Measurements from ENCODE around the gene SRPRB.

The SRPRB gene

DNA sequence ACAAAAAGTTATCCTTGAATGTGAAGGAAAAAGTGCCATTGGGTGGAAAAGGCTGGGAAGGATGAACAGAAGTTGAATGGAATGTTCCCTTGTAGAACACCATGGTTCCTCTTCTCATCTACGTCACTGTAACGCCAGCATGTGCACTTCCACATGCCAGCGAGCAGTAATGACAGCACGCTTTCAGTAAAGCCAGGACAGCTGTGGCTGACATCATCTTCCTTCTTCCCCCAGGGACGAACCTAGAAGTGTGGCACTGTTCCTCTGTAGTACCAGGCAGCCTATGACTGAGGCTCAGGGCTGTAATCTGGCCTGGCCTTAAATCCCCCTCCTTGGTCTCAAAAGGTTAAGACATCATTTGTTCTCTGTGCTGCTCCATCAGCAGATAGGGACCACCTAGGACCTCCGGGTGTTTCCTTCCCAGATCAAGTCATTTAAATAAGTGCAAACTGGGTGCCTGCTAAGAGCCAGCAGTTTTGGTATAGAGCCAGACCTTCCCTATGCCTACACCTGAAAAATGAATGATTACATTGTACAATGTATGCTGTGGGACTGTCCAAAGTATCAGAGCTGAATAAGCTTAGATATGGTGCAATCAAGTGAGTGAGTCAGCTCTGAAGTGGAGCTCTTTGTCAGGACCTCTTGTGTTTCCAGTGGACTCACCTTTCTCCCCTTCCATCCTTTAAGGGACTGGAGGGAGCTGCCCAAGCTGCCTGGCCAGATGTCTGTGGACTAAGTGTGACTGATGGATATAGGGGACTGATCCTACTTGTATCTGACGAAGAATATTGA, 5.6 kb upstream of the SRPRB start:
- Mint-ChIP-seq H3K4me1 (ENCODE audit: low read depth) (no peaks in the 10 kb centered on the region), H3K27me3 (ENCODE audit: low read depth) (peaks cover 44% of the 10 kb centered on the region), H3K27ac (no peak overlapping the region), H3K9me3 (peaks cover 7% of the 10 kb centered on the region), H3K4me3 (no peak overlapping the region), H3K36me3 (ENCODE audit: low read depth) (no peaks in the 10 kb centered on the region)

DNA sequence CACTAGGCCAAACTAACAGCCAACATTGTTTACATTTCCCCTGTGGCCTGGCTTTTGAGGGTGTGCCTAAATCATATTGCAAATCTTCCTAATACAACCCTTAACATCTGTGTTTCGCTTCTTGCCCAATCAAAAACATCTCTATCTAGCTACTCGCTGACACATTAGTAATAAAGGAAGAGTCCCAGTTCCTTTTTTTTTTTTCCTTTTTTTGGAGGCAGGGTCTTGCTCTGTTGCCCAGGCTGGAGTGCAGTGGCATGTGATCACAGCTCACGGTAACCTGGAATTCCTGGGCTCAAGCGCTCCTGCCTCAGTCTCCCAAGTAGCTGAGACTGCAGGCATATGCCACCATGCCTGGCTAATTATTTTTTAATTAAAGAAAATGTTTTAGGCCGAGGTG, 2.1 kb upstream of the SRPRB start:
- H3K4me1 Mint-ChIP-seq (ENCODE audit: low read depth), result peaks cover 16% of the 10 kb centered on the region
- no peak overlapping the region for H3K4me3 Mint-ChIP-seq
- no peak overlapping the region for H3K27ac Mint-ChIP-seq
- no peaks in the 10 kb centered on the region for H3K9me3 Mint-ChIP-seq
- H3K27me3 Mint-ChIP-seq (ENCODE audit: low read depth), result peaks cover 25% of the 10 kb centered on the region
- peaks cover 6% of the 10 kb centered on the region for H3K36me3 Mint-ChIP-seq (ENCODE audit: low read depth)

DNA sequence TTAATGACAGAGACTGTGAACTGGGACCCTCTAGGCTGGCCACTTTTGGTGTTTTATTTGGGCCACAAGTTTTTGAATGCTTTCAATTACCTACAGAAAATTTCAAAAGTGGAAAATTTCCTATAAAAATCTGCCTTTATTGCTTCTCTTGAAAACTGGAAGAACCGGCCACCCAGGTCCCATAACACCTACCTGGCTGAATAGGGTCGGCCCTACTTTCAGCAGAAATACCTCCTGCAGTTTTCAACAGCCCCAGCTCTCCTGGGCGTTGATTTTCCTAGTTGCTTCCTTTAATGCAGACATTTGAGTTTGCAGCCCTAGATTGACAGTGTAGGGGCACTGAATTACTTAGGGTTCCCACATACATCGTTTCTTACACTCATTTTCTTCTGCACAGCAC, 719 bp upstream of the SRPRB start:
- Mint-ChIP-seq H3K27me3 (ENCODE audit: low read depth) (peaks cover 23% of the 10 kb centered on the region), H3K9me3 (no peaks in the 10 kb centered on the region), H3K4me1 (ENCODE audit: low read depth) (peaks cover 16% of the 10 kb centered on the region), H3K4me3 (peak overlapping the region; percentile 95), H3K36me3 (ENCODE audit: low read depth) (peaks cover 10% of the 10 kb centered on the region), H3K27ac (peak overlapping the region; percentile 97)

GRCh38 chr3:133805384-133805701, 272 bp upstream of the SRPRB start:
- Mint-ChIP-seq H3K36me3 (ENCODE audit: low read depth) (peaks cover 11% of the 10 kb centered on the region), H3K4me1 (ENCODE audit: low read depth) (peaks cover 16% of the 10 kb centered on the region), H3K27ac (peak overlapping the region; percentile 97), H3K27me3 (ENCODE audit: low read depth) (peaks cover 18% of the 10 kb centered on the region), H3K9me3 (no peaks in the 10 kb centered on the region), H3K4me3 (peak overlapping the region; percentile 95)

DNA sequence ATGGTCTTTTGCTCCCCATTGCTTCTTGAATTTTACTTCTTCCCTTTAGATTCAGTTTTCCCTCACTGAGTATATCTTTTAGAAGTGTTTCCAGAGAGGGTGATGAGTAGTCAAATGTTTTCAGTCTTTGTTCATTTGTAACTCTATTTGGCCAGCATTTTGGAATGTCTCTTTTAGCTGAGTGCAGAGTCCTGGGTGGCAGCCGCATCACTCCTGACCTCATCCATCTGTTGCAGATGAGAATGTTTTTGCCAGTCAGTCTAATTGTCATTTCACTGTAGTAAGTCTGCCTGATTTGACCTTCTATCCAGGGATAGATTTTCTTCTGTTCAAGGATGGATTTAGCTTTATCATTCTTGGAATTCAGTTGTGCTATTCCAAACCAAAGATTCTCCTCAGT, 7.3 kb downstream of the SRPRB start:
- Mint-ChIP-seq H3K36me3 (ENCODE audit: low read depth) (peaks cover 29% of the 10 kb centered on the region), H3K4me1 (ENCODE audit: low read depth) (peaks cover 6% of the 10 kb centered on the region), H3K4me3 (no peak overlapping the region), H3K9me3 (no peaks in the 10 kb centered on the region), H3K27me3 (ENCODE audit: low read depth) (no peaks in the 10 kb centered on the region), H3K27ac (no peak overlapping the region)

GRCh38 chr3:133815386-133815785, 9.8 kb downstream of the SRPRB start:
- Mint-ChIP-seq H3K36me3 (ENCODE audit: low read depth) (peaks cover 32% of the 10 kb centered on the region), H3K9me3 (no peaks in the 10 kb centered on the region), H3K4me3 (no peak overlapping the region), H3K27ac (no peak overlapping the region), H3K4me1 (ENCODE audit: low read depth) (peaks cover 6% of the 10 kb centered on the region), H3K27me3 (ENCODE audit: low read depth) (no peaks in the 10 kb centered on the region)

DNA sequence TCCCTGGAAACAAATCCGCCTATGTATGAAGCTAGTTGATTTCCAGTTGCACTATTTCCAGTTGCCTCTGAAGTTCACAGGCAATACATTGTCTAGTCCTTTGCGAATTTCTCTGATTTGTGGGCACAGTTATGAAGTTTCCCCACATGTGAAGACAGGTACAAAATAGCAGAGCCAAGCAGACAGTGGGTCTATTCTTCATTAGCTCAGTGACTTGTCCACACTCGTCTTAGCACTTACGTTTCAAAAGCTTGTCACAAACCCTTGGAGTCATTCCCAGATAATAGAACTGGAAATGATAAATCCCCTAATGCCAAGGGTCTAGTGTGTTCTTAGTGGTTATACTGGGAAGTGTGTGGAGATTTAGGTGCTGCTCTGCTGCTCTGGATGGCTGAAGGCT, 14.5 kb downstream of the SRPRB start:
- H3K27ac Mint-ChIP-seq, result no peak overlapping the region
- H3K4me1 Mint-ChIP-seq (ENCODE audit: low read depth), result peaks cover 5% of the 10 kb centered on the region
- no peaks in the 10 kb centered on the region for H3K9me3 Mint-ChIP-seq
- H3K27me3 Mint-ChIP-seq (ENCODE audit: low read depth), result no peaks in the 10 kb centered on the region
- peaks cover 37% of the 10 kb centered on the region for H3K36me3 Mint-ChIP-seq (ENCODE audit: low read depth)
- no peak overlapping the region for H3K4me3 Mint-ChIP-seq

DNA sequence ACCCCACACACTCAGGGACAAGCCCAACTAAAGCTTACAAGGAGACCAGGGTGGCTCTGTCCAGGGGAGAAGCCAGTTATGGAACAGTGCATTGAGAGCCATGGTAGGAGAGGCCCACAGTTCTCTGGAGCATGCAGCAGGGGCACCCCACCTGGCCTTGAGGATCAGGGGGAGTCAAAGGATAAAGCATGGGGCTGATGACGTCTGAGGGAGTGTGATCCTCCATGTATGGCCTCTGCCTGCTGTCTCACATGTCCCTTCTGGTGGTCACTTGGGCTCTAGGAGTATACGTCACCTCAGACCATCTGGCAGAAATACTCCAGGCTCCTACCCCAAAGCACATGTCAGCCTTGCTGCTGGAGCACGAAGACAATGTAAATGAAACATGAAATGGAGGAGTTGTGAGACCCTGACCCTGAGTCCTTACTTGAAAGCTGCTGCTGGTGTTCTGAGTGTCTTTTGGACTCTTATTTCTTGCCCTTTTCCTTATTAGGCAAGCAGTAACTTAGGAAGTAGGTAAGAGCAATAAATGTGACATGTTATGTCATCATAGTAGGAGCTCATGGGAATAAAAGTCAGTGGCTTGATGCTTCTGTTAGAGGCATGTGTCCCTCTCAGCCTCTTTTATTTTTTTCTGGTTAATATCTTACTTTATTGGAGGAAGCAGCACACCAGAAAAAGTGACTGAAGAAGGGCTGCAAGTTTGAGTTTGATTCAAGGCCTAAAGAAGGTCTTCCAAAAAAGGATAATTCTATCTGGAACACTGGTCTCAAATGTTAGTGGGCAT, 15.5 kb downstream of the SRPRB start:
- H3K36me3 Mint-ChIP-seq (ENCODE audit: low read depth), result peaks cover 36% of the 10 kb centered on the region
- H3K27me3 Mint-ChIP-seq (ENCODE audit: low read depth), result no peaks in the 10 kb centered on the region

GRCh38 chr3:133821767-133822638, 16.4 kb downstream of the SRPRB start:
- Mint-ChIP-seq H3K27ac (no peak overlapping the region), H3K36me3 (ENCODE audit: low read depth) (peaks cover 39% of the 10 kb centered on the region), H3K27me3 (ENCODE audit: low read depth) (no peaks in the 10 kb centered on the region), H3K9me3 (no peaks in the 10 kb centered on the region), H3K4me3 (no peak overlapping the region), H3K4me1 (ENCODE audit: low read depth) (peaks cover 4% of the 10 kb centered on the region)

More for the DNA sequence above, 15.5 kb downstream of the SRPRB start:
- Mint-ChIP-seq H3K9me3 (no peaks in the 10 kb centered on the region), H3K4me3 (no peak overlapping the region), H3K4me1 (ENCODE audit: low read depth) (peaks cover 4% of the 10 kb centered on the region), H3K27ac (no peak overlapping the region)

DNA sequence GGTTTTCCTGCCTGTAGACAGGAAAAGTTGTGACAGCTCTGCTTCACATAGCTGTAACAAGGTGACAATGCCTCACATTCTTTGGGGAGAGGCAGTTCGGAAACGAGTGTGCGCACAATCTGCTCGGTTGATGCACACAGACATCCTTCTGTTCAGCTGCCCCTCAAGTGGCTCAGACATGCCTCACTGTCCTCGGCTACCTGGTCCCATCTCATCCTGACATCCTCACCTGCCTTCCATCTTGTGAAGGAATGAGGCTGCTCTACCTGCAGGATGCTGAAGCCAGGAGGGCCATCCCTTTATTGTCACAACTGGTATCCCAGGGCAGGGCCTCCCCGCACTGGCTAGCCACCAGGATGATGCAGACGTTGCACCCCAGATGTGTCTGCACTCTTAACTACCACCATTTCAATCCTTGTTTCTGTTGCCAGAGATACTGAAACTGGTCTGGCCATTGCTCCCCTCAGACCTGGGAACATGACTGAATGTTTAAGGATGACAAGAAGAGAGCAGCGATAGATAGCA, 19.4 kb downstream of the SRPRB start:
- Mint-ChIP-seq H3K27me3 (ENCODE audit: low read depth) (no peaks in the 10 kb centered on the region), H3K4me1 (ENCODE audit: low read depth) (no peaks in the 10 kb centered on the region), H3K9me3 (no peaks in the 10 kb centered on the region), H3K27ac (no peak overlapping the region), H3K36me3 (ENCODE audit: low read depth) (peaks cover 31% of the 10 kb centered on the region), H3K4me3 (no peak overlapping the region)

- H3K27ac Mint-ChIP-seq, result no peak overlapping the region
- H3K27me3 Mint-ChIP-seq (ENCODE audit: low read depth), result no peaks in the 10 kb centered on the region
- no peaks in the 10 kb centered on the region for H3K9me3 Mint-ChIP-seq
- H3K4me3 Mint-ChIP-seq, result no peak overlapping the region
- peaks cover 21% of the 10 kb centered on the region for H3K36me3 Mint-ChIP-seq (ENCODE audit: low read depth)
- H3K4me1 Mint-ChIP-seq (ENCODE audit: low read depth), result no peaks in the 10 kb centered on the region
These were observed 20.5 kb downstream of the SRPRB start for GRCh38 chr3:133825969-133826727.

DNA sequence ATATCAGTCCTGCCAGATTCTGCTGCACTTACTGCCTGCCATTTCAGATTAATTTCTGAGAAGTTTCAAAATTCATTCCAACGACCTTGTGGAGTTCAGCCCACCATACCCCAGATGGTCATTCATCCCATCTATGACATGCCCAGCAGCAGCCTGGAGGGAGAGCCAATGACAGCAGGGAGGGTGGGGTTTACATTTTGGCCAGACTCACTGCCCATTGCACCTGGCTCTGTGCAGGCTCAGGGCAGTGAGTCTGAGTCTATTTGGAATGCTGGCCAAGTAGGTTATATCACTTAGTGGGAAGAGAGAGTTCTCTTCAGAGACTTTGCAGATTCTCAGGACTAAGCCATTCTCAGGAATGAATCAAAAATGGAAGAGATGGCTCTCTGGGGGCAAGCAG, 21.5 kb downstream of the SRPRB start:
- no peak overlapping the region for H3K27ac Mint-ChIP-seq
- no peaks in the 10 kb centered on the region for H3K27me3 Mint-ChIP-seq (ENCODE audit: low read depth)
- peaks cover 20% of the 10 kb centered on the region for H3K36me3 Mint-ChIP-seq (ENCODE audit: low read depth)
- H3K4me3 Mint-ChIP-seq, result no peak overlapping the region
- H3K4me1 Mint-ChIP-seq (ENCODE audit: low read depth), result no peaks in the 10 kb centered on the region
- H3K9me3 Mint-ChIP-seq, result no peaks in the 10 kb centered on the region

GRCh38 chr3:133827684-133828083, 22.1 kb downstream of the SRPRB start:
- H3K27ac Mint-ChIP-seq, result no peak overlapping the region
- H3K4me3 Mint-ChIP-seq, result no peak overlapping the region

More at GRCh38 chr3:133827684-133828083, 22.1 kb downstream of the SRPRB start:
- Mint-ChIP-seq H3K4me1 (ENCODE audit: low read depth) (no peaks in the 10 kb centered on the region), H3K36me3 (ENCODE audit: low read depth) (peaks cover 16% of the 10 kb centered on the region), H3K9me3 (no peaks in the 10 kb centered on the region), H3K27me3 (ENCODE audit: low read depth) (no peaks in the 10 kb centered on the region)
